GM18507 (cell line): ENCODE data around the gene ACP2.
"Not testable (repeated sequence)": the region's sequence is repeated elsewhere in the genome, so short reads cannot be mapped to it uniquely, and the experiment has no call there.

Experiments
- DNase-seq: peaks from one replicate; pipeline ENCODE4 v3.0.0; 2011; ENCODE audit warnings: low read depth; ENCODE audit not compliant: insufficient read length; ENCODE audit errors: extremely low spot score
- FAIRE-seq: peaks from 2 replicates; lab custom pipeline; 2011; peaks lifted over from hg19 to GRCh38; lab: Jason Lieb, UNC

ACP2 gene

DNA sequence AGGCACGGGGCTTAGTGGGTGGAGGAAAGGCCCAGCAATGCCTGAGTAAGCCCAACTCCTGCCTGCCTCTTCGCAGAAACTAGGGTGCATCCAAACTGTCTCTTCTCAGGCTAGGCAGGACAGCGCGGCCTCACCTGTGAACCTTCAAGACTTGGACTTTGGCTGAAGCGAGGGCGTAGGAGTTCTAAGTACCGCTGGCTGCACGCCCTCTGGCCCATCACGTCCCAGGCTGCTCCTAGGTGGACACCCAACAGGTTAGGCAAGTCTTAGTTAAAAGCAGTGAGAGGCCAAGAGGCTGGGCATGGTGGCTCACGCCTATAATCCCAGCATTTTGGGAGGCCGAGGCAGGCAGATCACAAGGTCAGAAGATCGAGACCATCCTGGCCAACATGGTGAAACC, 35.7 kb downstream of the ACP2 start:
- no peak for FAIRE-seq
- DNase-seq: no peak

DNA sequence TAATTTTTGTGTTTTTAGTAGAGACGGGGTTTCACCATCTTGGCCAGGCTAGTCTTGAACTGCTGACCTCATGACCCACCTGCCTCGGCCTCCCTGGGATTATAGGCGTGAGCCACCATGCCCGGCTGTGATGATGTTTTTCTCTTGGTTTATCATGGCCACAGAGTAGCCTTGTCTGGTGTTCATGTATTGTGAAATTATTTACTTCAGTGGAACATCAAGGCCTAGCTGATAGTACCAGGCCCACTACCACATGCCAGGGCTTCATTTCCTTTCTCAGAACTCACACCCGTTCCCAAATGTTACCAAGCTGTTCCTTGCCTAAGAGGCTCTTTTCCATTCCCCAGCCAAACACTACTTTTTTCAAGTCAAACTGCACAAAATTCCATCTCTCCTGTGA, 40.0 kb downstream of the ACP2 start:
- FAIRE-seq (no peak), DNase-seq (no peak)

DNA sequence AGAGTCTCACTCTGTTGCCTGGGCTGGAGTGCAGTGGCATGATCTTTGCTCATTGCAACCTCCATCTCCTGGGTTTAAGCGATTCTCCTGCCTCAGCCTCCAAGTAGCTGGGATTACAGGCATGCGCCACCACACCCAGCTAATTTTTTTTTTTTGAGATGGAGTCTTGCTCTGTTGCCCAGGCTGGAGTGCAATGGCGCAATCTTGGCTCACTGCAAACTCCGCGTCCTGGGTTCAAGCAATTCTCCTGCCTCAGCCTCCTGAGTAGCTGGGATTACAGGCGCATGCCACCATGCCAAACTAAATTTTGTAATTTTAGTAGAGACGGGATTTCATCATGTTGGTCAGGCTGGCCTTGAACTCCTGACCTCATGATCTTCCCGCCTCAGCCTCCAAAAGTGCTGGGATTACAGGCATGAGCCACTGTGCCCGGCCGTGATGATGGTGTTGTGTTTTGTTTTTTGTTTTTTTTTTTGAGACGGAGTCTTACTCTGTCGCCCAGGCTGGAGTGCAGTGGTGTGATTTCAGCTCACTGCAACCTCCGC, 40.5 kb downstream of the ACP2 start:
- not testable (repeated sequence) for FAIRE-seq

DNA sequence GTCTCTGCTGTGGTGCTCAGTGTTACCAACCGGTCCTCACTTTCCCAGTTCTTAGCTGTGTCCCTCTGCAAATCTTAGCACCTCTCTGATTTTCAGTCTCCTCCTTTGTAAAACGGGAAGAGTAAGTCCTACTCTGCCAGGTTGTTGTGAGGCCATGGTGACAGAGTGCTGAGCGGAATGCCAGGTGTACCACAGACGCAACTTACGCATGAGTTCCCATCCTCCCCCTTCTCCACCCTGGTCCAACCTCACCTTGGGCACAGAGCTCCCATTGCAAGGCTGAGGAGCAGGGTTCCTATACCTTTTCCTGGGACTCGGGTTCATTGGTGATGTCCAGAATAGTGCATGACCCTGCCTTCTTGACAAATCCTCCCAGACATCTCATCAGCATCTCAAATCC, 41.2 kb downstream of the ACP2 start:
- no peak for DNase-seq
- no peak for FAIRE-seq

More for the DNA sequence above, 40.5 kb downstream of the ACP2 start:
- not testable (repeated sequence) for DNase-seq

DNA sequence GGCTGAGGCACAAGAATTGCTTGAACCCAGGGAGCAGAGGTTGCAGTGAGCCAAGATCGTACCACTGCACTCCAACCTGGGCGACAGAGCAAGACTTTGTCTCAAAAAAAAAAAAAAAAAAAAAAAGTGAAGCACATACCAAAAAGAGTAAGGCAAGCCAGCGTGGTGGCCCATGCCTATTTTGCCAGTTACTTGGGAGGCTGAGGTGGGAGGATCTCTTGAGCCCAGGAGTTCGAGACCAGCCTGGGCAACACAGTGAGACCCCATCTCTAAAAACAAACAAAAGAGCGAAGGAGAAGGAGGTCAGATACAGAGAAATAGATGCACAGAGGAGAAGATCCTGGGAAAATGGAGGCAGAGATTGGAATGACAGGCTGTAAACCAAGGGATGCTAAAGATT, 42.0 kb downstream of the ACP2 start:
- DNase-seq, FAIRE-seq: not testable (repeated sequence)

DNA sequence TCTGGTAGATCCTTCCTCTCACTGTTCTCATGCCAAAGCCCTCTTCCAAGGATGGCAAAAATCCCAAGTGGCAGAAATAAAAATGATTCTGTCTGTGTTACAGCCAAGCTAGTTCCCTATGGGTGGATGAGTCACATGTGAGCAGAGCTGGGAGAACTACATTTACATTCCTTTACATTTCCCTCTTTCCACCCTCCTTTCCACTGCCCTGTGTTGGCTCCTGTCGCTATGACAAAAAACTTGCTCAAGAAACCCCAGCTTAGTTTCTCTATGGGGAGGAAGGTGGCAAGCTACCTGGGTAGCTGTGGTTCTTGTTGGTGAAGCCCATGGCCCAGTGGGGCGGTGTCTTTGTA, 44.0 kb downstream of the ACP2 start:
- DNase-seq (no peak), FAIRE-seq (no peak)

DNA sequence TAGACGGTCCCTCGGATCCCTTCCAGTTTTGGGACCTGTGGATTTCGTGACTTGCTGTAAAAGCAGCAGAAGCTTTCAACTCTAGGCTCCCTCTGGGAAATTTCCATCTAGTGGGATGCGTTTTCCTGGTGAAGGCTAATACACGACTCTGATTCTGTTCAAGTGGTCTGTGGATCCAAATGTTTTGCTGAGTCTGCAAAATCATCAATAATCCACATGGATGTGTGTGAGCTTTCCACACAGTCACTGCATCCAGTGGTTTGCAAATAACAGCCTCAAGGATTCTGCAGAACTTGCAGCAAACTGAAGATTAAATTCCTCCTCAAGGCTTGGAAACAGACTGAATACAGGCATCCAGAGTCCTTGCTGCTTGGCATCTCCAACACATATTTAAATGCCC, 46.0 kb downstream of the ACP2 start:
- no peak for FAIRE-seq
- no peak for DNase-seq

DNA sequence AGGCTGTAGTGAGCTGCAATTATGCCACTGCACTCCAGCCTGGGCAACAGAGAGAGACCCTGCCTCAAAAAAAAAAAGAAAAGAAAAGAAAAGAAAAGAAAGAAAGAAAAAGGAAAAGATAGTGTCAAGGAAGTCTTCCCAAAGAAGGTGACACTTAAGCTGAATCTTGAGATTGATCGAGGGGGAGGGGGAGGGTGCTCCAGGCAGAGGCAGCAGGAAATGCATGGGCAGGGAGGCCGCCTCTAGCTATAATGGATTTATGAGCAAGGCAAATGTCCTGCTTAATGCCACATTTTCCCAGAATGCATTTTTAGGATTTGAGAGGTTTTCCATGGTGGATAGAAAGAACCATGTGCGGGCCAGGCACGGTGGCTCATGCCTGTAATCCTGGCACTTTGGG, 47.6 kb downstream of the ACP2 start:
- DNase-seq: no peak
- no peak for FAIRE-seq

DNA sequence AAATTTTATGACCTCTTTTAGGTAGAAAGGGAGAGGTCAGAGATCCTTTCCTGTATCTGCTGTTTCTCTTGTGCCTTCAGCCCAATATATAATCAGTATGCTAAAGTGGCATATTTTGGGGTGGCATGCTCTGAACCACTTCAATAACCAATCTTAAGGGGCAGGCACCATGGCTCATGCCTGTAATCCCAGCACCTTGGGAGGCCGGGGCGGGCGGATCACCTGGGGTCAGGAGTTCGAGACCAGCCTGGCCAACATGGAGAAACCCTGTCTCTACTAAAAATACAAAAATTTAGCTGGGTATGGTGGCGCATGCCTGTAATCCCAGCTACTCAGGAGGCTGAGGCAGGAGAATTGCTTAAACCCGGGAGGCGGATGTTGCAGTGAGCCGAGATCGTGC, 50.5 kb downstream of the ACP2 start:
- not testable (repeated sequence) for DNase-seq, FAIRE-seq

DNA sequence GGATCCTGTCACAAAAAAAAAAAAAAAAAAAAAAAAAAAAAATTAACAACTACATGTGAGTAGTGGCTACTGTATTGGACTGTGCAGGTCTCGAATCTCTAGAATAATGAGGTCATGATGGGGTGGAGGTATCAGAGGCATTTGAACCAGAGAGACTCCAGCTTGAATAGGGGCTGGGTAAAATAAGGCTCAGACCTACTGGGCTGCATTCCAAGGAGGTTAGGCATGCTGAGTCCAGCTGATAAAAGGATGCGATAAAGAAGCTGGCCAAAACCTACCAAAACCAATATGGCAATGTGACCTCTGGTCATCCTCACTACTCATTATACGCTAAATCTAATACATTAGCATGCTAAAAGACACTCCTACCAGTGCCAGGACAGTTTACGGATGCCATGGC, 56.5 kb downstream of the ACP2 start:
- FAIRE-seq (no peak), DNase-seq (no peak)

DNA sequence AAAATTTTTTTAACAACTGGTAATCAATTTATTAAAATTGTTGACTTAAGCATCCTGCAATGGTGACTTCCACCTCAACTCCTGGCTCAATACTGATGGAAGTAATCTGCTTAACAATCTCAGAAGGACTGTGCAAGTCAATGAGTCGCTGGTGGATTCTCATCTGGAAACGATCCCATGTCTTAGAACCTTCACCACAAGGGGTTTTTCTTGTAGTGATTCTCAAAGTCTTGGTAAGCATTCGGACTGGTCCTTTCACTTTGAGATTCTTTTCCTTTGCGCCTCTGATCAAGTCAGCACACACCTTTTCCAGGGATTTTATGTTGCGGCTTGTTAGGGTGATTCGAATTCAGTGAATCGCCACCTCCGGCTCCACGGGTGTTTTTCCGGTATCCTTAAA, 57.5 kb downstream of the ACP2 start:
- not testable (repeated sequence) for FAIRE-seq, DNase-seq
